ENCODE results near the gene HNRNPA2B1.
"Not testable (repeated sequence)": the region's sequence is repeated elsewhere in the genome, so short reads cannot be mapped to it uniquely, and the experiment has no call there.

The HNRNPA2B1 gene

GRCh38 chr7:26155531-26156375, 44.8 kb downstream of the HNRNPA2B1 start:
- H3K79me2 ChIP-seq (ENCODE audit: control insufficient read depth, low read length), result peaks cover 86% of the 10 kb centered on the region
- peak overlapping the region; percentile 87 for H3K27ac ChIP-seq (ENCODE audit: low read depth, low read length)

GRCh38 chr7:26153823-26154783, 46.4 kb downstream of the HNRNPA2B1 start:
- Histone ChIP-seq H3K4me3 (ENCODE audit: low read length) (peak overlapping the region; percentile 74), H3F3A (ENCODE audit: control insufficient read depth, insufficient read depth) (peaks cover 25% of the 10 kb centered on the region), H3K9me2 (replicated peaks; ENCODE audit: control insufficient read depth, low read length) (no peaks in the 10 kb centered on the region; the same call in 1 of the 2 replicates), H3K4me2 (ENCODE audit: low read length) (peak overlapping the region; percentile 97), H3K36me3 (ENCODE audit: control insufficient read depth, low read length) (0 out of 2 replicates have a peak, but pooled peaks cover 5% of the 10 kb centered on the region), H3K27me3 (ENCODE audit: control insufficient read depth, low read length) (no peaks in the 10 kb centered on the region), H3K27ac (ENCODE audit: low read depth, low read length) (0 out of 2 replicates have a peak overlapping the region, but pooled peaks have one; percentile 1), H3K4me1 (ENCODE audit: control insufficient read depth, low read length) (peaks cover 73% of the 10 kb centered on the region), H3K9me3 (ENCODE audit: control insufficient read depth, insufficient read depth, low read length) (no peaks in the 10 kb centered on the region), H3K79me2 (ENCODE audit: control insufficient read depth, low read length) (peaks cover 70% of the 10 kb centered on the region), H4K20me1 (ENCODE audit: control insufficient read depth, insufficient read depth, low read depth, low read length) (no peaks in the 10 kb centered on the region)
- TF ChIP-seq, protein P1, sequence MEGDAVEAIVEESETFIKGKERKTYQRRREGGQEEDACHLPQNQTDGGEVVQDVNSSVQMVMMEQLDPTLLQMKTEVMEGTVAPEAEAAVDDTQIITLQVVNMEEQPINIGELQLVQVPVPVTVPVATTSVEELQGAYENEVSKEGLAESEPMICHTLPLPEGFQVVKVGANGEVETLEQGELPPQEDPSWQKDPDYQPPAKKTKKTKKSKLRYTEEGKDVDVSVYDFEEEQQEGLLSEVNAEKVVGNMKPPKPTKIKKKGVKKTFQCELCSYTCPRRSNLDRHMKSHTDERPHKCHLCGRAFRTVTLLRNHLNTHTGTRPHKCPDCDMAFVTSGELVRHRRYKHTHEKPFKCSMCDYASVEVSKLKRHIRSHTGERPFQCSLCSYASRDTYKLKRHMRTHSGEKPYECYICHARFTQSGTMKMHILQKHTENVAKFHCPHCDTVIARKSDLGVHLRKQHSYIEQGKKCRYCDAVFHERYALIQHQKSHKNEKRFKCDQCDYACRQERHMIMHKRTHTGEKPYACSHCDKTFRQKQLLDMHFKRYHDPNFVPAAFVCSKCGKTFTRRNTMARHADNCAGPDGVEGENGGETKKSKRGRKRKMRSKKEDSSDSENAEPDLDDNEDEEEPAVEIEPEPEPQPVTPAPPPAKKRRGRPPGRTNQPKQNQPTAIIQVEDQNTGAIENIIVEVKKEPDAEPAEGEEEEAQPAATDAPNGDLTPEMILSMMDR (IDR thresholded peaks at IDR 0.05; ENCODE audit: low read depth, low read length, poor library complexity, severe bottlenecking), result no peak
- TF ChIP-seq EZH2phosphoT487 (IDR thresholded peaks at IDR 0.05; ENCODE audit: borderline replicate concordance, low read length), result no peak

More at GRCh38 chr7:26155531-26156375, 44.8 kb downstream of the HNRNPA2B1 start:
- H3K27me3 ChIP-seq (ENCODE audit: control insufficient read depth, low read length), result no peaks in the 10 kb centered on the region
- H3K9me3 ChIP-seq (ENCODE audit: control insufficient read depth, insufficient read depth, low read length), result no peaks in the 10 kb centered on the region
- peak overlapping the region; percentile 75 for H3K4me3 ChIP-seq (ENCODE audit: low read length)
- 0 out of 2 replicates have a peak, but pooled peaks cover 5% of the 10 kb centered on the region for H3K36me3 ChIP-seq (ENCODE audit: control insufficient read depth, low read length)
- TF ChIP-seq EZH2phosphoT487 (IDR thresholded peaks at IDR 0.05; ENCODE audit: borderline replicate concordance, low read length), result no peak
- TF ChIP-seq, protein P1 (IDR thresholded peaks at IDR 0.05; ENCODE audit: low read depth, low read length, poor library complexity, severe bottlenecking), result no peak
- H4K20me1 ChIP-seq (ENCODE audit: control insufficient read depth, insufficient read depth, low read depth, low read length), result no peaks in the 10 kb centered on the region
- peak overlapping the region; percentile 97 for H3K4me2 ChIP-seq (ENCODE audit: low read length)
- no peaks in the 10 kb centered on the region; the same call in 1 of the 2 replicates for H3K9me2 ChIP-seq (replicated peaks; ENCODE audit: control insufficient read depth, low read length)
- H3K4me1 ChIP-seq (ENCODE audit: control insufficient read depth, low read length), result peaks cover 87% of the 10 kb centered on the region
- peaks cover 18% of the 10 kb centered on the region for H3F3A ChIP-seq (ENCODE audit: control insufficient read depth, insufficient read depth)

- Histone ChIP-seq H3K4me2 (ENCODE audit: low read length) (peak overlapping the region; percentile 97), H3K27me3 (ENCODE audit: control insufficient read depth, low read length) (no peaks in the 10 kb centered on the region), H3K79me2 (ENCODE audit: control insufficient read depth, low read length) (peaks cover 62% of the 10 kb centered on the region), H4K20me1 (ENCODE audit: control insufficient read depth, insufficient read depth, low read depth, low read length) (no peaks in the 10 kb centered on the region), H3K9me2 (replicated peaks; ENCODE audit: control insufficient read depth, low read length) (no peaks in the 10 kb centered on the region; the same call in 1 of the 2 replicates), H3K4me3 (ENCODE audit: low read length) (peak overlapping the region; percentile 74), H3K36me3 (ENCODE audit: control insufficient read depth, low read length) (0 out of 2 replicates have a peak, but pooled peaks cover 5% of the 10 kb centered on the region), H3K27ac (ENCODE audit: low read depth, low read length) (peak overlapping the region; percentile 1; the same call in 1 of the 2 replicates), H3K9me3 (ENCODE audit: control insufficient read depth, insufficient read depth, low read length) (no peaks in the 10 kb centered on the region), H3F3A (ENCODE audit: control insufficient read depth, insufficient read depth) (peaks cover 25% of the 10 kb centered on the region), H3K4me1 (ENCODE audit: control insufficient read depth, low read length) (peaks cover 65% of the 10 kb centered on the region)
- TF ChIP-seq EZH2phosphoT487 (IDR thresholded peaks at IDR 0.05; ENCODE audit: borderline replicate concordance, low read length), result no peak
- TF ChIP-seq, protein P1 (IDR thresholded peaks at IDR 0.05; ENCODE audit: low read depth, low read length, poor library complexity, severe bottlenecking), result no peak
Measured at GRCh38 chr7:26153241-26153822, 47.2 kb downstream of the HNRNPA2B1 start.

GRCh38 chr7:26152782-26153240, 47.7 kb downstream of the HNRNPA2B1 start:
- not testable (repeated sequence) for H3K9me3 ChIP-seq (ENCODE audit: control insufficient read depth, insufficient read depth, low read length); H3K36me3 ChIP-seq (ENCODE audit: control insufficient read depth, low read length); H3K27me3 ChIP-seq (ENCODE audit: control insufficient read depth, low read length); H4K20me1 ChIP-seq (ENCODE audit: control insufficient read depth, insufficient read depth, low read depth, low read length); H3K9me2 ChIP-seq (replicated peaks; ENCODE audit: control insufficient read depth, low read length)
- peaks cover 57% of the 10 kb centered on the region for H3K79me2 ChIP-seq (ENCODE audit: control insufficient read depth, low read length)
- H3K4me3 ChIP-seq (ENCODE audit: low read length), result peak overlapping the region; percentile 74
- H3K27ac ChIP-seq (ENCODE audit: low read depth, low read length), result peak overlapping the region; percentile 0; the same call in 1 of the 2 replicates
- H3K4me2 ChIP-seq (ENCODE audit: low read length), result peak overlapping the region; percentile 97
- peaks cover 60% of the 10 kb centered on the region for H3K4me1 ChIP-seq (ENCODE audit: control insufficient read depth, low read length)
- H3F3A ChIP-seq (ENCODE audit: control insufficient read depth, insufficient read depth), result peaks cover 25% of the 10 kb centered on the region

All from DOHH2 (cell line).